22Rv1 (cell line): ENCODE results near the gene NUP188.

Experiments
- CTCF ChIP-seq: fragments of 450-650 bp; IDR thresholded peaks from 2 replicates; pipeline ENCODE4 v1.5.1; 2017; ENCODE audit warnings: mild to moderate bottlenecking
- ZFX ChIP-seq: fragments of 450-650 bp; IDR thresholded peaks from 2 replicates; pipeline ENCODE4 v1.6.1; 2017; ENCODE audit warnings: antibody characterized with exemption, borderline replicate concordance

- TF ChIP-seq CTCF (peak; percentile 97), ZFX (no peak)
Observed at GRCh38 chr9:129028192-129028966, 80.9 kb downstream of the NUP188 start, which contains the start of gene SH3GLB2.
